Liver (tissue), 9 donors: ENCODE results near the gene GLT8D2. TPM values are rescaled to one million over a fixed set of nuclear protein-coding genes. Genes with fewer than 3 reads are reported as not detected.

Experiments
- DNase-seq: peaks from one replicate; pipeline ENCODE4 v3.0.0-alpha.2; 2017; ENCODE audit warnings: low spot score
- H3K27ac ChIP-seq, 2 donors: one replicate each; pipeline ENCODE4 v1.7.0; 2013; ENCODE audit warnings: inconsistent platforms in 2 of 2, low read length in 2 of 2, control low read depth in 1 of 2, low read depth in 1 of 2, mild to moderate bottlenecking in 1 of 2
- H3K27me3 ChIP-seq, 4 donors: one replicate each; pipeline versions ENCODE4 v1.6.1 to v1.7.0; 2013; ENCODE audit warnings: low read length in 3 of 4, inconsistent platforms in 1 of 4, mild to moderate bottlenecking in 1 of 4, moderate library complexity in 1 of 4; ENCODE audit not compliant: control insufficient read depth in 4 of 4, insufficient read depth in 4 of 4
- H3K36me3 ChIP-seq, 4 donors: one replicate each; pipeline versions ENCODE4 v1.6.1 to v1.7.0; 2013; ENCODE audit warnings: low read length in 3 of 4, mild to moderate bottlenecking in 3 of 4, low read depth in 1 of 4, moderate library complexity in 1 of 4; ENCODE audit not compliant: control insufficient read depth in 4 of 4, insufficient read depth in 3 of 4
- H3K4me1 ChIP-seq, 4 donors: one replicate each; pipeline versions ENCODE4 v1.6.1 to v1.7.0; 2013; ENCODE audit warnings: low read length in 3 of 4, mild to moderate bottlenecking in 3 of 4, moderate library complexity in 1 of 4; ENCODE audit not compliant: control insufficient read depth in 4 of 4, insufficient read depth in 4 of 4
- H3K4me3 ChIP-seq, 3 donors: one replicate each; pipeline versions ENCODE4 v1.6.1 to v1.7.0; 2013; ENCODE audit warnings: low read length in 3 of 3, control low read depth in 1 of 3, low read depth in 1 of 3, mild to moderate bottlenecking in 1 of 3
- H3K9ac ChIP-seq, 2 donors: one replicate each; pipeline ENCODE4 v1.7.0; 2013; ENCODE audit warnings: low read length in 2 of 2, mild to moderate bottlenecking in 2 of 2, moderate library complexity in 2 of 2, control low read depth in 1 of 2, low read depth in 1 of 2
- H3K9me3 ChIP-seq, 4 donors: one replicate each; pipeline versions ENCODE4 v1.6.1 to v1.7.0; 2013; ENCODE audit warnings: low read length in 3 of 4; ENCODE audit not compliant: control insufficient read depth in 4 of 4
- ATF3 ChIP-seq: IDR thresholded peaks from 2 replicates; pipeline ENCODE4 v1.6.1; 2016; ENCODE audit warnings: antibody characterized with exemption
- EGR1 ChIP-seq, 2 donors: IDR thresholded peaks; 2 replicates each; pipeline ENCODE4 v1.6.1; 2016 to 2018; ENCODE audit warnings: antibody characterized with exemption in 2 of 2, low read depth in 2 of 2
- FOXA1 ChIP-seq: IDR thresholded peaks from 2 replicates; pipeline ENCODE4 v1.6.1; 2016; ENCODE audit warnings: antibody characterized with exemption
- FOXA2 ChIP-seq: IDR thresholded peaks from 2 replicates; pipeline ENCODE4 v1.6.1; 2016; ENCODE audit warnings: antibody characterized with exemption
- HNF4A ChIP-seq, 2 donors: conservative IDR thresholded peaks; 2 replicates each; pipeline ENCODE4 v1.6.1; 2016; ENCODE audit warnings: antibody characterized with exemption in 2 of 2, mild to moderate bottlenecking in 2 of 2
- HNF4G ChIP-seq: IDR thresholded peaks from 2 replicates; pipeline ENCODE4 v1.6.1; 2016; ENCODE audit warnings: antibody characterized with exemption
- JUND ChIP-seq, 2 donors: IDR thresholded peaks; 2 replicates each; pipeline ENCODE4 v1.6.1; 2016; ENCODE audit warnings: antibody characterized with exemption in 2 of 2
- MAX ChIP-seq: IDR thresholded peaks from 2 replicates; pipeline ENCODE4 v1.6.1; 2016; ENCODE audit warnings: antibody characterized with exemption
- NR2F2 ChIP-seq: IDR thresholded peaks from 2 replicates; pipeline ENCODE4 v1.6.1; 2016; ENCODE audit warnings: antibody characterized with exemption
- RAD21 ChIP-seq, 2 donors: IDR thresholded peaks; 2 replicates each; pipeline ENCODE4 v1.6.1; 2016; ENCODE audit warnings: antibody characterized with exemption in 2 of 2, mild to moderate bottlenecking in 2 of 2
- REST ChIP-seq: IDR thresholded peaks from 2 replicates; pipeline ENCODE4 v1.6.1; 2016; ENCODE audit warnings: antibody characterized with exemption, mild to moderate bottlenecking
- SP1 ChIP-seq: IDR thresholded peaks from 2 replicates; pipeline ENCODE4 v1.6.1; 2018; ENCODE audit warnings: antibody characterized with exemption, mild to moderate bottlenecking
- TAF1 ChIP-seq: conservative IDR thresholded peaks from 2 replicates; pipeline ENCODE4 v1.6.1; 2016; ENCODE audit warnings: antibody characterized with exemption, mild to moderate bottlenecking
- ZBTB33 ChIP-seq: IDR thresholded peaks from 2 replicates; pipeline ENCODE4 v1.6.1; 2016; ENCODE audit warnings: antibody characterized with exemption
- WGBS: extraction: QIAGEN DNeasy Blood & Tissue Kit; methylation state at CpG from one replicate; pipeline ENCODE4 v1.1.7; 2013; 5-methylcytosine and 5-hydroxymethylcytosine counted together
- polyA plus RNA-seq, 2 donors: library from polyadenylated mRNA; stranded (reverse) in 1 of 2; unstranded in 1 of 2; fragments of 200-250 nt in 1 of 2; fragments of >200 nt in 1 of 2; fragmentation: Nextera tagmentation in 1 of 2; extraction: Ambion mirVana in 1 of 2; gene quantifications; one replicate each; pipeline versions ENCODE4 v1.2.1 to v1.2.3, GENCODE V29; 2013 to 2015
- total RNA-seq, 2 donors: library from RNA; depleted of rRNA; stranded (reverse); fragments of >200 nt; gene quantifications; one replicate each; pipeline ENCODE4 v1.2.3, GENCODE V29; 2014
- donor health status: healthy.
- donor health status: healthy.
- donor health status: healthy.
- donor health status: healthy.
- donor health status: healthy.

Gene GLT8D2
- total and polyA plus RNA-seq, 4 donors = 0.79 to 1.4 (median 1.2) TPM

GRCh38 chr12:104003596-104003995, 46.4 kb downstream of the GLT8D2 start:
- Histone ChIP-seq H3K4me3 (no peak overlapping the region), H3K4me1 (no peaks in the 10 kb centered on the region), H3K9ac (no peak overlapping the region), H3K27me3 (peaks cover 0 to 2% (median 0%) of the 10 kb centered on the region in 4 donors), H3K27ac (no peak overlapping the region), H3K9me3 (no peaks in the 10 kb centered on the region), H3K36me3 (no peaks in the 10 kb centered on the region)
- TF ChIP-seq HNF4G (no peak), SP1 (no peak), HNF4A (conservative IDR thresholded peaks at IDR 0.05) (no peak), MAX (no peak), RAD21 (IDR thresholded peaks at IDR 0.05) (no peak), ATF3 (no peak), ZBTB33 (no peak), EGR1 (IDR thresholded peaks at IDR 0.05; ENCODE audit: low read depth in 2 of 2) (no peak), REST (no peak), FOXA1 (no peak), NR2F2 (no peak)
- DNase-seq = no peak
- 67% methylated on average over 2 of the region's 2 CpGs for WGBS

- 96% methylated on average over 3 of the region's 3 CpGs for WGBS
- no peak for TF ChIP-seq ATF3
- TF ChIP-seq NR2F2 = no peak
- TF ChIP-seq JUND (IDR thresholded peaks at IDR 0.05) = no peak
- no peak for TF ChIP-seq MAX
- TF ChIP-seq FOXA2 = no peak
- TF ChIP-seq TAF1 = no peak
- TF ChIP-seq ZBTB33 = no peak
- no peak overlapping the region for H3K9ac ChIP-seq
- H3K4me3 ChIP-seq = no peak overlapping the region
- H3K27me3 ChIP-seq = peaks cover 0 to 2% (median 0%) of the 10 kb centered on the region in 4 donors
- no peak overlapping the region for H3K27ac ChIP-seq
- H3K9me3 ChIP-seq = no peaks in the 10 kb centered on the region
- no peak for DNase-seq
- no peaks in the 10 kb centered on the region for H3K4me1 ChIP-seq
- no peaks in the 10 kb centered on the region for H3K36me3 ChIP-seq
Observed at GRCh38 chr12:104002686-104003085, 47.3 kb downstream of the GLT8D2 start.
